ENCODE measurements around the gene PPP2R3C.

GRCh38 chr14:35146711-35147149, 24.9 kb upstream of the PPP2R3C start:
- TF ChIP-seq ZNF274 (IDR thresholded peaks at IDR 0.05; ENCODE audit: low read depth, low read length) (no peak), YY1 (IDR thresholded peaks at IDR 0.05; ENCODE audit: insufficient read depth, insufficient read length) (no peak)
